OCI-LY1 (cell line): ENCODE measurements around the gene NDNF.

ENCODE experiments used
- EZH2 ChIP-seq: fragments of 200-600 bp; sonication (generic), shearing (Covaris generic); IDR thresholded peaks from 2 replicates; pipeline ENCODE4 v1.8.0; 2017; ENCODE audit warnings: borderline replicate concordance, mixed run types, mild to moderate bottlenecking, antibody characterized with exemption, low read length, moderate library complexity, mixed read lengths
- TF ChIP-seq, protein P1 (sequence below): fragments of 200-600 bp; sonication (generic), shearing (Covaris generic); IDR thresholded peaks from 2 replicates; pipeline ENCODE4 v1.5.1; 2017; ENCODE audit warnings: mild to moderate bottlenecking, antibody characterized with exemption, low read length, moderate library complexity, mixed read lengths

GRCh38 chr4:121093261-121093660 lies 20.9 kb upstream of the NDNF start:
- TF ChIP-seq, protein P1, sequence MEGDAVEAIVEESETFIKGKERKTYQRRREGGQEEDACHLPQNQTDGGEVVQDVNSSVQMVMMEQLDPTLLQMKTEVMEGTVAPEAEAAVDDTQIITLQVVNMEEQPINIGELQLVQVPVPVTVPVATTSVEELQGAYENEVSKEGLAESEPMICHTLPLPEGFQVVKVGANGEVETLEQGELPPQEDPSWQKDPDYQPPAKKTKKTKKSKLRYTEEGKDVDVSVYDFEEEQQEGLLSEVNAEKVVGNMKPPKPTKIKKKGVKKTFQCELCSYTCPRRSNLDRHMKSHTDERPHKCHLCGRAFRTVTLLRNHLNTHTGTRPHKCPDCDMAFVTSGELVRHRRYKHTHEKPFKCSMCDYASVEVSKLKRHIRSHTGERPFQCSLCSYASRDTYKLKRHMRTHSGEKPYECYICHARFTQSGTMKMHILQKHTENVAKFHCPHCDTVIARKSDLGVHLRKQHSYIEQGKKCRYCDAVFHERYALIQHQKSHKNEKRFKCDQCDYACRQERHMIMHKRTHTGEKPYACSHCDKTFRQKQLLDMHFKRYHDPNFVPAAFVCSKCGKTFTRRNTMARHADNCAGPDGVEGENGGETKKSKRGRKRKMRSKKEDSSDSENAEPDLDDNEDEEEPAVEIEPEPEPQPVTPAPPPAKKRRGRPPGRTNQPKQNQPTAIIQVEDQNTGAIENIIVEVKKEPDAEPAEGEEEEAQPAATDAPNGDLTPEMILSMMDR, result no peak
- TF ChIP-seq EZH2, result no peak
